NCI-H82 (cell line): ENCODE measurements around the gene HECW1.
"Not testable (repeated sequence)": the region's sequence is repeated elsewhere in the genome, so short reads cannot be mapped to it uniquely, and the experiment has no call there.

Experiments used
- DNase-seq: peaks from one replicate; lab custom pipeline; 2025; lab: John Stamatoyannopoulos, UW

The HECW1 gene

DNA sequence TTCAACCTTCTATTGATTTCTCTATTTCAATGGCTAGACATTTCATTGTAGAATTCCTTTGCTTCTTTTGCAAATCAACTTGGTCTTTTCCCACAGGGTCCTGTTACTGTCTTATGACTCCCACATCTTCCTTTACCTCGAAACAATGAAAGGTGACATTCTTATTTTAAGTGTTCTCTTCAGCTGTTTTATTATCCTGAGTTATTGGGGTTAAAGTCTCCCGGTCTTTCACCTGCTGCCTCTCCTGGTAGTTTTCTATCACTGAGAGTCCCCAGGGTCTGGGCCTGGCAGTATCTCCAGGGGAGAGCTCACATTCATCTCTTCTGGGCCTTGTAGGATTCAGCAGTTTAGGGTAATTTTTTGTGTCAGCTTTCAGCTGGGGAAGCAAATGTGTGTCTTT, 95.8 kb downstream of the HECW1 start:
- no peak for DNase-seq

DNA sequence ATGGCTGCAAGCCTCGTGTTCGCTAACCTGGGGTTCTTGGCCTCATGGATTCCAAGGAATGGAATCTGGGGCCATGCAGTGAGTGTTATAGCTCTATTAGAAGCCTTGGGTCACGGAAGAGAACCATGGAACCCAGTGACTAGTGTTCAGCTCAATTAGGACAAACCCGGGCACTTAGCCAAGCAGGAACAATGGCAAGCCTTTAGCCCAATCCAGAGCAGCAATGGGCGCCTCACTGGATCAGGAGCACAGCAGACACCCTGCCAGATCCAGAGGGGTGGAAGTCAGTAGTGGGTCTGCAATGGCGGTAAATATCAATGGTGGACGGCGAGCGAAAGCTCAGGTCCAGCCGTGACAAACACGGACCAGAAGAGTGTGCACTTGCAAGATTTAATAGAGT, 98.1 kb downstream of the HECW1 start:
- not testable (repeated sequence) for DNase-seq

- peak; percentile 39 for DNase-seq
Observed at GRCh38 chr7:43211286-43211685, 98.8 kb downstream of the HECW1 start.

DNA sequence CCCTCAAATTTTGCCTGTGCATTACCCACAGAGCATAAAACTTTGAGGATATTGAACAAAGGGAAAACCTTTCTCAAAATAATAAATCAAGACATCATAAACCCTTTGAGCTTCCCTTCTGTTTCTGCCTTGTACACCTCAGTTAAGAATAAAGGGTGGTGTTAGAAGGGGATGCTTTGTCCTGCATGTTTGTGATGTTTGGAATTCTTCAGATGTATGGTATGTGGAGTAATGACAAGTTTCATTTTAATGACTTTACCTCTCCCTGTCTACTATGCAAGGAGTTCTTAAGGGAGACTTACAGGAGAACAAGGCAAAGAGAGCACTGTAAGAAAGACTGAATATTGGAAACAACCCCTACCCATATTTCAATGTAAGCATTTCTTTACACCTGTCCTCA, 99.2 kb downstream of the HECW1 start:
- no peak for DNase-seq

- no peak for DNase-seq
Observed at GRCh38 chr7:43212921-43213320, 100.5 kb downstream of the HECW1 start.

- no peak for DNase-seq
Observed at GRCh38 chr7:43215061-43215460, 102.6 kb downstream of the HECW1 start.

GRCh38 chr7:43217055-43217454, 104.6 kb downstream of the HECW1 start:
- DNase-seq, result no peak

DNA sequence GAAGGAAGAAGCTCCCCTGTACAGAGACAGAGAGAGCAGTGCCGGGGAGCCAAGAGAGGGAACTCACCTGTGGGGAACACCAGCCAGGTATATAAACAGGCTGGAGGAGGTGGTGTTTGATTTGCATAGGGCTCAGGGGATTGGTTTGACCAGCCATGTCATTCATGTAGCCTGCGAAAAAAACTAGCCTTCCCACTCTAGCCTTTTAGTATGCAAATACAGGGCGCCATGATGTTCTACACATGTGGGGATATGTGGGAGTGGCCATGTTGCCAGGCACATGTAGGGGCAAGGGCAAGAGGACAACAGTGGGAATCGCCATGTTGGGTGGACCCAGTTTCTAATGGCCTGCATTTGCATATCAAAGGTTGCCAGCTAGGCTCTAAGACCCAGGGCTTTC, 106.5 kb downstream of the HECW1 start:
- DNase-seq, result not testable (repeated sequence)

DNA sequence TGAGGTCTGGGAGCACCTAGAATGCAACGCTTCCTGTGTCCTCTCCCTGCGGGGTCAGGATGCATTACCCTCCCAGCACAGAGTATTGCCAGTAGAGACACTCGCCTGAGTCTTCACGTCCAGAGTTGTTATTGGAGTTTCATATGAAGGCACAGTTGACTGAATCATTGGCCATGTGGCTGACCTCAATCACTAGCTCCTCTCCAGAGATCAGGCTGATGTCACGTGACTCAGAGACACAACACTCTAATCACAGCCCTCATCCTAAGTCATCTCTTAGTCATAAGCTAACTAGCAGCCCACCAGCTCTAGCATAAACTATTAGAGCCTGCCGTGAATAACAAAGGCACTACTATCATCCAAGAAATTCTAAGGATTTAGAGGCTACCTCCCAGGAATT, 107.8 kb downstream of the HECW1 start:
- DNase-seq, result no peak

GRCh38 chr7:43220742-43221141, 108.3 kb downstream of the HECW1 start:
- no peak for DNase-seq

- DNase-seq, result no peak
Observed at GRCh38 chr7:43229801-43230200, 117.4 kb downstream of the HECW1 start.

DNA sequence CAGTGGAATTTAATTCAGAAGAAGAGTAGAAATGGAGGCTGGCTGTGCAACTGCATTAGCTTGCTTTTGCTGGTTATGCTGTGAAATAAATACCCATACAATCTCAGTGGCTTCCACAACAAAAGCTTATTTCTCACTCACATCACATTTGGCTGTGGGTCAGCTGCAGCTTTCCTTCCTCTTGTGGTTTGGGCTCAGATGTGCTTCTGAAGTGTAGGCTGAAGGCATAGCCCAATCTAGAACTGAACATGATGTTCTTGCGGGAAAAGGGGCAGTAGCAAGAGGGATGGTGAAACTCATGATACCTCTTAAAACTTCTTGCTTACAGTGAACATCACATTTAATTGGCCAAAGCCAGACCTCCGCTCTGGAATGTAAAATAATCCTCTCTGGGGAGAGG, 119.9 kb downstream of the HECW1 start:
- DNase-seq, result no peak

DNA sequence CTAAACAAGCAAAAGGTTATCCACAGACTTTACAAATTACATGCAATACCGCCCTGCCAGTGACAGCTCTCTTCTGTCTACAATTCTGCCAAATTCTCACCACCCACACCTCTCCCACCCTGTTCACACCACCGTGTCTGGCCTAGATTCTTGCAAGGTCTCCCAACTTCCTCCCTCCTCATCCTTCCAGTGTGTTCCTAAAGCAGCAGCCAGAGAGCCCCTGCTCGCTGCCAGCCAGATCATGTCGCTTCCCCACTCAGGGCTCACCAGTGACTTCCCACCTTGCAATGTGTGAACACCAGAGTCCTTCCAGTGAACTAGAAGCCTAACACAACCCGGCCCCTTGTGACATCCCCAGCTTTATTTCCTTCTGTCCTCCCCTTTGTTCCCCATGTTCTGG, 121.6 kb downstream of the HECW1 start:
- no peak for DNase-seq

GRCh38 chr7:43234968-43235367, 122.5 kb downstream of the HECW1 start:
- no peak for DNase-seq

DNA sequence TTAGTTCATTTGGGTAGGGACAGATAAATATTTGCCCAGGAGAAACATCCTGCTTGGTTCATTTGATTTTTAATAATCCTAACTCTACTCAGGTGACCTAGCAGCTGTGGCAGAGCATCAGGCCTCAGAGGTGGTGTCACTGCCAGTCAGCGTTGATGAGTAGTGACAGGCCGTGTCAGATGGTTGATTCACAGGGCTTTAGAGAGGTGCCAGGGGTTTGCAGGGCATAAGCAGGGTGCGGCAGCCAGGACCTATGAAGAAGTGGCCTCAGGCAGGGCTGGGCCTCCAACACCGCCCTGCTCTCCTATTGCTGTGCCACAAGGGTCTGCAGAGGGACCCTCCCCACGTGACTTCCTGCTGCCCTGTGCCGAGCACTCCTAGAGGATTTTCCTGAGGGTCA, 128.1 kb downstream of the HECW1 start:
- no peak for DNase-seq

DNA sequence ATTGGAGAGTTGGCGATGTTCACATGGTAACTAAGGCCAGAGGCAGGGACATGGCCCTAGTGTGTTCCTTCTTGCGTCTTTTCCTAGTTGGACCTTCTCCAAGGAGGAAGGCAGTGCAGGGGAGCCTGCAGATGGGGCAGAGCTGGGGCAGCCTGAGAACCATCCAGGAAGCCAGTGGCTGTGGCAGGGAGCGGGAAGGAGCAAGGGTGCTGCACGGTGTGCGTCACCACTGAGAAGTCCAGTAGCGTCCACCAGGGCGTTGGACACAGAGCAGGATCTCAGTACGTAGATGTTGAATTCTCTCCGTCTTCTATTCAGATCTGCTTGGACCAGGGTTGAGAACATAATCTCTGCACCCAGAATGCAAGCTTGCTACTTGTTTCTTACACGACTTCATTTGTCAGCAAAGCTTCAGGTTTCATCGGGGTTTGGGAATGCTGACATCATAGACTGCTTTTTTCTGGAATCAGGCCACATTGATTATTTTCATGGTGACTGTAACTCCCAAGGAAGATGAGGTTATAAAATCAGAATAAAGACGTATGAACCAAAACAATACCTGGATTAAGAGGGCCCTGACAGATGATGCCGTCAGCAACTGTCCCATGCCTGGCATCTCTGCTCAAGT, 130.3 kb downstream of the HECW1 start:
- DNase-seq, result no peak

GRCh38 chr7:43244232-43244631, 131.8 kb downstream of the HECW1 start:
- no peak for DNase-seq

DNA sequence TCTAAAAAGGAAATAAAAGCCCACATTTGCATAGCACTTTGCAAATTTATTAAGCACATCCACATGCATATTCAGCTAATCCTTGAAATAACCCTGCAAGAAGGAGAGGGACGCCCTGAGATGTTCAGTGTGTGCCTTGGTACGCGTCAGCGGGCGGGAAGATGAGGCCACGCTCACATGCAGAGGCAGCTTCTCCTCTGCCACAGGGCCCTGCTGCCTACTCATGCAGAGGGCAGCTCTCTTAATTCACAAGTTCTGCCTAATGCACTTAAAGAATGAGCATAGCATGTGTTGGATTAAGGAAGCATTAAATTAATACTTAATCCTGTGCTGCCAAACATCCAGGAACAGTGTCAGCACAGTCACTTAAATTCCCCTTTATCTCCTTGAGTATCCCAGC, 132.3 kb downstream of the HECW1 start:
- DNase-seq, result peak; percentile 89

DNA sequence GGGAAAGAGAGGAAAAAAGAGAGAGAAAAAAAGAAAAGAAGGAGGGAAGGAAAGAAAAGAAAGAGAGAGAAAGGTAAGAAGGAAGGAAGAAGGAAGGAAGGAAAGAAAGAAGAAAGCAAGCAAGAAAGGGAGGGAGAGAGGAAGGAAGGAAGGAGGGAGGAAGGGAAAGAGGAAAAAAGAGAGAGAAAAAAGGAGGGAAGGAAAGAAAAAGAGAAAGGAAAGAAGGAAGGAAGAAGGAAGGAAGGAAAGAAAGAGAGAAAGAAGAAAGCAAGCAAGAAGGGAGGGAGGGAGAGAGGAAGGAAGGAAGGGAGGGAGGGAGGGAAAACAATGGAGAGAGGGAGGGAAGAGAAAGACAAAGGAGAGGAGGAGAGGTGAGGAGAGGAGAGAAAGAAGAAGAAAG, 135.3 kb downstream of the HECW1 start:
- DNase-seq, result no peak

GRCh38 chr7:43248553-43248952, 136.1 kb downstream of the HECW1 start:
- DNase-seq, result no peak

GRCh38 chr7:43248961-43249822, 136.7 kb downstream of the HECW1 start:
- no peak for DNase-seq

GRCh38 chr7:43249823-43250145, 137.3 kb downstream of the HECW1 start:
- no peak for DNase-seq

DNA sequence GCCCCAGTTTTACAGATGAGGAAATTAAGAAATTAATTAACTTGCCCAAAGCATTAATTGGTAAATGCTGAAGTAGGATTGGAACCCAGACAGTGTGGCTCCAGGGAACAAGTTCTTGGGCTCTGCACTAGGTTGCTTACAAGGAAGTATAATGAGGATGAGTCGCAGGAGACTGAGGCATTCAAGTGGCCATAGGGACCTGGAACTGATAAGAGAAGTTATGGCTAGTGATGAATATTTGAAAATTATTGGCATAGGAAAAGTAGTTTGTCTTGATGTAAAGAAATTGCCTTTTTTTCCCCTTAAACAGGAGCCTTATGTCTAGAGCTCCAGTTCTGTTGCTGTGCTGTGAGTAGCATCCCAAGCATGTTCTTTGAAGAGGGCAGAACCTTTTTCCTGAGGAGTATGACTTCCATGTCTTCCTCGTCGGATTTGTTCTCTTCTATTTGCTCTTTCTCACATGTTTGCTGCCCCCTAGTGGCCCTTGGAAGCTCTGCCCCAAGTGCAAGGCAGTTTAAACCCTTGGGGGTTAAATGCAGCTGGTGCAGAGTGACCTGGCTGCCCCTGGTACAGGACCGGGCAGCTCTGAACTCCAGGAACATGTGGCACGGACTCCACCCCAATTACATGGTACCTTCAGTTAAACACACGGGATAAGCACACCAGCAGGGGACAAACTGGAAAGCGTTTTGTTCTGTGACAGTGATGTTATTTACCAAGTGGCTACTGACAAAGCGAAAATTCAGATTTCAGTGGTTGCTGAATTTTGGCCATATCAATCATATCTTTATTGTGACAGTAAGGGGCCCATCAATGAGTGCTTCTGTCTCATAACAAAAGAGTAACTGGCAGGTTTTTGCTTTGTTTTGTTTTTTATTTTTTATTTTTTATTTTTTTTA, 148.8 kb downstream of the HECW1 start:
- DNase-seq, result peak; percentile 90
